Prostate gland (tissue), 2 donors: Measurements from ENCODE around the gene ZHX3. TPM values are rescaled to one million over a fixed set of nuclear protein-coding genes. Genes with fewer than 3 reads are reported as not detected.

ENCODE experiments used
- DNase-seq: peaks from one replicate; pipeline ENCODE4 v3.0.0-alpha.2; 2019; ENCODE audit warnings: low spot score
- H3K27ac ChIP-seq, 2 donors: fragments of 200-600 bp; sonication (generic); 2 replicates each; pipeline ENCODE4 v1.5.1; 2017 to 2019
- H3K27me3 ChIP-seq: fragments of 200-600 bp; sonication (generic); replicated peaks from 2 replicates; pipeline ENCODE4 v1.5.1; 2019; ENCODE audit not compliant: insufficient read depth
- H3K36me3 ChIP-seq, 2 donors: fragments of 200-600 bp; sonication (generic); 1 replicate in 1 of 2; 2 replicates in 1 of 2; pipeline versions ENCODE4 v1.5.1 to v1.8.1; 2017 to 2019
- H3K4me1 ChIP-seq: fragments of 200-600 bp; sonication (generic); replicated peaks from 2 replicates; pipeline ENCODE4 v1.5.1; 2019
- H3K4me3 ChIP-seq, 2 donors: fragments of 200-600 bp; sonication (generic); 2 replicates each; pipeline ENCODE4 v1.5.1; 2017 to 2019
- H3K9me3 ChIP-seq: fragments of 200-600 bp; sonication (generic); 2 replicates; pipeline ENCODE4 v1.5.1; 2017
- CTCF ChIP-seq, 4 experiments: fragments of 200-600 bp in 2 of 4; fragments of 450-650 bp in 2 of 4; sonication (generic) in 2 of 4; IDR thresholded peaks; 1 replicate in 3 of 4; 2 replicates in 1 of 4; pipeline ENCODE4 v1.5.1; 2016 to 2019; ENCODE audit warnings: antibody characterized with exemption in 4 of 4, mild to moderate bottlenecking in 2 of 4, moderate library complexity in 2 of 4
- POLR2A ChIP-seq: fragments of 450-650 bp; IDR thresholded peaks from one replicate; pipeline ENCODE4 v1.6.1; 2016; ENCODE audit warnings: antibody characterized with exemption, mild to moderate bottlenecking
- POLR2AphosphoS5 ChIP-seq: sonication (generic); formaldehyde crosslinking; IDR thresholded peaks from one replicate; pipeline ENCODE4 v1.6.1; 2017; ENCODE audit warnings: antibody characterized with exemption
- WGBS: methylation state at CpG from one replicate; pipeline ENCODE4 v1.1.5; 2018; 5-methylcytosine and 5-hydroxymethylcytosine counted together
- intact Hi-C: fragments of 100-400 bp; cut with DNase I; formaldehyde crosslinking; loops from one replicate; pipeline ENCODE4 v1.14.2; 2022
- total RNA-seq, 2 donors: library from RNA; depleted of rRNA; stranded (reverse); fragments of >200 nt; gene quantifications; one replicate each; pipeline ENCODE4 v1.1.0, GENCODE V29; 2016

Gene ZHX3
- total RNA-seq, 2 donors from 2014 or later, result 24.9 to 42.6 TPM

GRCh38 chr20:41309817-41310216 lies 7.7 kb downstream of the ZHX3 start:
- no peak overlapping the region for H3K4me3 ChIP-seq
- H3K9me3 ChIP-seq, result no peaks in the 10 kb centered on the region
- WGBS, result 82% methylated on average over 2 of the region's 2 CpGs
- intact Hi-C loops, result no loop called here
- H3K27me3 ChIP-seq, result no peaks in the 10 kb centered on the region
- no peak for TF ChIP-seq CTCF (IDR thresholded peaks at IDR 0.05)
- TF ChIP-seq POLR2A, result no peak
- no peaks in the 10 kb centered on the region for H3K4me1 ChIP-seq
- no peaks in the 10 kb centered on the region for H3K36me3 ChIP-seq
- no peak for DNase-seq
- no peak overlapping the region for H3K27ac ChIP-seq

GRCh38 chr20:41308726-41309413 lies 8.7 kb downstream of the ZHX3 start:
- Histone ChIP-seq H3K27me3 (no peaks in the 10 kb centered on the region), H3K36me3 (no peaks in the 10 kb centered on the region), H3K9me3 (no peaks in the 10 kb centered on the region), H3K27ac (no peak overlapping the region), H3K4me1 (no peaks in the 10 kb centered on the region), H3K4me3 (no peak overlapping the region)
- no peak for TF ChIP-seq POLR2A
- TF ChIP-seq POLR2AphosphoS5, result no peak
- no peak for TF ChIP-seq CTCF (IDR thresholded peaks at IDR 0.05)
- no peak for DNase-seq
- WGBS, result 52% methylated on average over 3 of the region's 3 CpGs
- intact Hi-C loops, result no loop called here

GRCh38 chr20:41308290-41308711 lies 9.2 kb downstream of the ZHX3 start:
- no peaks in the 10 kb centered on the region for H3K27me3 ChIP-seq
- H3K9me3 ChIP-seq, result no peaks in the 10 kb centered on the region
- H3K4me3 ChIP-seq, result no peak overlapping the region
- TF ChIP-seq CTCF (IDR thresholded peaks at IDR 0.05), result no peak
- no peak for TF ChIP-seq POLR2AphosphoS5
- TF ChIP-seq POLR2A, result no peak
- no peak overlapping the region for H3K27ac ChIP-seq
- no peak for DNase-seq
- intact Hi-C loops, result no loop called here
- H3K4me1 ChIP-seq, result no peaks in the 10 kb centered on the region
- WGBS, result 19% methylated on average over 1 of the region's 1 CpG
- no peaks in the 10 kb centered on the region for H3K36me3 ChIP-seq

- H3K4me1 ChIP-seq, result no peaks in the 10 kb centered on the region
- WGBS, result 100% methylated on average over 1 of the region's 1 CpG
- TF ChIP-seq POLR2AphosphoS5 (no peak), POLR2A (no peak), CTCF (IDR thresholded peaks at IDR 0.05) (no peak)
- H3K9me3 ChIP-seq, result no peaks in the 10 kb centered on the region
- DNase-seq, result no peak
- intact Hi-C loops, result no loop called here
- no peak overlapping the region for H3K4me3 ChIP-seq
- no peak overlapping the region for H3K27ac ChIP-seq
- H3K27me3 ChIP-seq, result no peaks in the 10 kb centered on the region
- no peaks in the 10 kb centered on the region for H3K36me3 ChIP-seq
Observed at GRCh38 chr20:41307021-41307420, 10.5 kb downstream of the ZHX3 start.

GRCh38 chr20:41306061-41306727 lies 11.3 kb downstream of the ZHX3 start:
- intact Hi-C loops, result no loop called here
- 91% methylated on average over 5 of the region's 5 CpGs for WGBS
- DNase-seq, result no peak

More at GRCh38 chr20:41306061-41306727, 11.3 kb downstream of the ZHX3 start:
- TF ChIP-seq CTCF (IDR thresholded peaks at IDR 0.05) (no peak), POLR2AphosphoS5 (no peak), POLR2A (no peak)
- H3K9me3 ChIP-seq, result no peaks in the 10 kb centered on the region
- H3K27me3 ChIP-seq, result no peaks in the 10 kb centered on the region
- H3K4me3 ChIP-seq, result no peak overlapping the region
- no peaks in the 10 kb centered on the region for H3K4me1 ChIP-seq
- H3K27ac ChIP-seq, result no peak overlapping the region
- no peaks in the 10 kb centered on the region for H3K36me3 ChIP-seq
